OCI-LY1 (cell line): ENCODE results near the gene TRUB2.

Experiments
- CTCF ChIP-seq: fragments of 200-600 bp; sonication (generic), shearing (Covaris generic); IDR thresholded peaks from 2 replicates; pipeline ENCODE4 v1.5.1; 2017; ENCODE audit warnings: mild to moderate bottlenecking, antibody characterized with exemption, low read length, moderate library complexity, mixed read lengths
- EZH2 ChIP-seq: fragments of 200-600 bp; sonication (generic), shearing (Covaris generic); IDR thresholded peaks from 2 replicates; pipeline ENCODE4 v1.8.0; 2017; ENCODE audit warnings: borderline replicate concordance, mixed run types, mild to moderate bottlenecking, antibody characterized with exemption, low read length, moderate library complexity, mixed read lengths

DNA sequence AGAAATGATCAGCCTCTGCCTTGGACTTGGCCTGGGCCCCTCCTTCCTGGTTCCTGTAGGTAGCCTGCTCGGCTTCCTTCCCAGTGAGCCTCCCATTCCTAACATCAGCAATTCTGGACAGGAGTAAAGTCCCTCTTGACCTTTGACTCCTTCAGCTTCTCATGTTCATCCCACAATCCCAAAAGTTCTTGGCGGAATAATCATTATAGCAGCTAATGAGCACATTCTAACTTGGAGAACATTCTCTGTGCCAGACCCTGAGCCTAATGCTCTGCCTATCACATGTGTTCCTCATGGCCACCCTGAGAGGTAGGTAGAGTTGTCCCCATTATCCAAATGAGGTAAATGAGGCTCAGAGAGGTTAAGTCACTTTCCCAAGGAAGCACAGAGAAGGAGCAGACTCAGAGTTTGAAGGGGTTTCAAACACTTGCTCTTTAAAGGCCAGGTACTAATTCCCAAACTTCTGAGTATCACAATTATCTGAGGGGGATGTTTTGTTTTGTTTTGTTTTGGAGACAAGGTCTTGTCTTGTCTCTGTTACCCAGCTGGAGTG lies 24.9 kb downstream of the TRUB2 start:
- TF ChIP-seq EZH2 = no peak
- no peak for TF ChIP-seq CTCF
